ENCODE measurements around the gene MED25.

Gene MED25

DNA sequence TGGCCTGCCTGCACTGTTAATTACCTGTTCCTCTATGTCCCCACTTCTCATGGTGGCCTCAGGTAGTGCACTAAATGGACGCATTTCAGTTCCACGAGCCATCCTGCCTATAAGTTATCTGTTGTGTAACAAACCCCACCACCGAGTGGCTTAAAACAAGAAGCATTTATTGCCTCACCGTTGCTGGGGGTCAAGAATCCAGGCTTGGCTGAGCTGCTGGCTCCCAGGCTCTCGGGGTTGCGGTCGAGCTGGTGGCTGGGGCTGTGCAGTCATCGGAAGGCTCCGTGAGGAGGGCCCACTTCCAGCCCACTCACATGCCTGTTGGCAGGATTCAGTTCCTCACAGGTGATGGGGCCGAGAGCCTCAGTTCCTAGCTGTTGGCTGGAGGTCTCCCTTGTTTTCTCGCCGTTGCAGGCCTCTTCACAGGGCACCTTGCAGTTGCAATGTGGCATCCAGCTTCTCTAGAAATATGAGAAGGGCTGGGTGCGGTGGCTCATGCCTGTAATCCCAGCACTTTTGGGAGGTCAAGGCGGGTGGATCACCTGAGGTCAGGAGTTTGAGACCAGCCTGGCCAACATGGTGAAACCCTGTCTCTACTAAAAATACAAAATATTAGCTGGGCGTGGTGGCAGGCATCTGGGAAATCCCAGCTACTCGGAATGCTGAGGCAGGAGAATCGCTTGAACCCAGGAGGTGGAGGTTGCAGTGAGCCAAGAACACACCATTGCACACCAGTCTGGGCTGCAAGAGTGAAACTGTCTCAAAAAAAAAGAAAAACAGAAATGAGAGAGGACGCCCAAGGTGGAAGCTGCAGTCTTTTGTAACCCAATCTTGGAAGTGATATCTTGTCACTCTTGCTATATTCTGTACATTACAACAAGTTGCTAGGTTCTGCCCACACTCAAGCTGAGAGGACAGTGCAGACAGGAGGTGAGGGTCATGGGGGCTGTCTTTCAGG lies 26.3 kb downstream of the MED25 start:
- DNase-seq (ENCODE audit: low spot score), result no peak

DNA sequence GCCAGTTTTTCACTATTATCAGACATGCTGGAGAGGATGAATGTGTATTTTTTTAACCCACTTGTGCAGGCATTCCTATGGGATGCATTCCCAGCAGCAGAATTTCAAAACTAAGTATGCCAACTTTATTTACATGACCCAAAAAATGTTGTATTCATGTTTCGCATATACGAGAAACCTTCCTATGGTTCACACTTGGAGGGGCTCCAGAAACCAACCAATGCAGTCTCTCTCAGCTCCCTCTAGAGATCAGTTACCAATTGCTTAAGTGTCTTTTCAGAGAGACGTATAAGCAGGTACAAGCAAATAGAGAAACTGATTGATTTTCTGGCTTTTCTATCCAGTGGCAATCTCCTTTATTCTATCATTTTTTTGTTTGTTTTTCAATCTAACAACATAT lies 27.3 kb downstream of the MED25 start:
- no peak for DNase-seq (ENCODE audit: low spot score)

DNA sequence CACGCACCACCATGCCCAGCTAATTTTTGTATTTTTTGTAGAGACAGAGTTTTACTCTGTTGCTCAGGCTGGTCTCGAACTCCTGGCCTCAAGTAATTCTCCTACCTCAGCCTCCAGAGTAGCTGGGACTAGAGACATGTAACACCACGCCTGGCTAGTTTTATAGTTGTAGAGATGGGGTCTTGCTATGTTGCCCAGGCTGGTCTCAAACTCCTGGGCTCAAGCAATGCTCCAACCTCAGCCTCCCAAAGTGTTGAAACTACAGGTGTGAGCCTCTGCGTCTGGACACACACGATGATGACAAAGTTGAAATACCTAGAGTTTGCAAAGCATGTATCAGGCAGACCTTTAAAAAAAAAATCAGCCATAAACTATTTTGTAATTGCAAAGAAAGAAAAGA lies 28.3 kb downstream of the MED25 start:
- DNase-seq (ENCODE audit: low spot score), result no peak

DNA sequence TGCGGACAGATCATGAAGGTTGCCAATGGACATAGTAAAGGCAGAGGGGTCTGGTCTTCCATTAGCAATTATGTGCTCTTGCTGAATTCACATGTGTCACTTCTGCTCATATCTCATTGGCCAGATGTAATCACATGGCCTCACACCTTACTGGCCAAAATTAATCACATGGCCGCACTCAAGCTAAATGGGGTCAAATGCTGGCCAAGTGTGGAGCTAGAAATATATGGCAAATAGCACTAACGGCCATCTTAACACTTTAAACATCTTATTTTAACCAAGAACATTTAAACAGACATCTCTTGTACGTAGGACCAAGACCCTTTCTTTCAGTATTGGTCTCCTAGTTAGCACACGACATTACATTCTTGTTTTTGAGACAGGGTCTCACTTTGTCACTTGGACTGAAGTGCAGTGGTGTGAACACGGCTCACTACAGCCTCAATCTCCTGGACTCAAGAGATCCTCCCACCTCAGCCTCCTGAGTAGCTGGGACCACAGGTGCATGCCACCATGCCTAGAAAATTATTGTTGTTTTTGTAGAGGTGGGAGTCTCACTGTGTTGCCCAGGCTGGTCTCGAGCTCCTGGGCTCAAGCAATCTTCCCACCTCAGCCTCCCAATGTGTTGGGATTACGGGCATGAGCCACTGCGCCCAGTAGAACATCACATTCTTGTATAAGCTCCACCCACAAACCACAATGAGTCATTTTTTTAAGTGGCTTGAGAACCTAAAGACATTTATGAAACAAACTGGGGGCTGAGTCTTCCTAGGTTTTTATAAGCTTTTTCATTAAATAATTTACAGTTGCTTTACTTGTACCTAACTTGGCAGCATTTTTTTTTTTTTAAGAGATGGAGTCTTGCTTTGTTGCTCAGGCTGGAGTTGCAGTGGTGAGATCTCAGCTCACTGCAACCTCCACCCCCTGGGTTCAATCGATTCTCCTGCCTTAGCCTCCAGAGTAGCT lies 29.9 kb downstream of the MED25 start:
- no peak for DNase-seq (ENCODE audit: low spot score)

DNA sequence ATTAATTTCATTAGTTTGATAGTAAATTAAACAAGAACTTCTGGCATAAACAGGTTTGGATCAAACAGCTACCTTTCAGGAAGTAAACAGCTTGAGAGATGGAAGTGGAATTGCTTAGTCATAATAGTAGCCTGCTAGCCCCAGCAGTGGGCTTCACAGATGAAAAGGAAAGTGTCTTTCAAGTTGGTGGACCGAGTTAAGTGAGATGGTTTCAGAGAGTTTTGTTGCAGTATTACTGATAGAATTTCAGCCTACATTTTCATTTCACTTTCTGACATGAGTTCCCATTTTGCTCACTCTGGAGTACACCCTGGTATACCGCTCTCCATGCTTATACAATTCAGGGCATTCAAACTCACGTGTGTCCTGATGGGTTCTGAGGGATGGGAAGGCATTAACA lies 30.8 kb downstream of the MED25 start:
- DNase-seq (ENCODE audit: low spot score), result no peak

DNA sequence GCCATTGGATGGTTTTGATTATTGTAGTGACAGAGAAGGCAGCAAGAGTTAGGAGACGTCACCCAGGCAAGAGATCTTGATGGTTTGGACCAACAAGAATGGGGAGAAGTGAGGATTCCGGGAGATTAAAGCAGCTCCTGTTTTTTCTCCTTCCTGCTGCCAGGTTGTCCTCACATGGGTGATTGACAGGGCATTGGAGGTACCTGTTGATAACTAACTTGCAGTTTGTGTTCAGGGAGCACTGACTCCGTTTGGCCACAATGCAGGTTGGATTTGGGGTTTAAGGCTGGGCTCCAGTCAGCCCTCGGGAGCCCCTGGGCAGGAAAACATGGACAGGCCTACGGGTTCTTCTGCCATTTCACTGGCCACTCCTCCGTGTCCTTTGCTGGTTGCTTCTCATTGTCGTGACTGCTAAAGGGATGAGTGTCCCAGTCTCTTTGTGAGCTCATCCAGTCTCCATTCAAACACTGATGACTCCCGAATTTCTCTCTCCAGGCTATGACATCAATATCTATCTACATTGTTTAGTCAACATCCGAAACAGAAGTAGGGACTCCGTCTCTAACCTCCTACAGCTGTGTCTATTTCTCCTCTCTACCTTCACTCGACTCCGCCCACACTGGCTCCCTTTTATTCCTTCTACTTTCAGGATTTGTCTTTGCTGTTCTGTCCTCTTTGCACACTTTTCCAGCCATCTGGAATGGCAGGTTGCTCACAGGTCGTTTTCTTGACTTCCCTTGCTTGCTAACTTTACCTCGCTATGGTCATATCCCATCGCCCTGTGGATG lies 31.5 kb downstream of the MED25 start:
- no peak for DNase-seq (ENCODE audit: low spot score)

DNA sequence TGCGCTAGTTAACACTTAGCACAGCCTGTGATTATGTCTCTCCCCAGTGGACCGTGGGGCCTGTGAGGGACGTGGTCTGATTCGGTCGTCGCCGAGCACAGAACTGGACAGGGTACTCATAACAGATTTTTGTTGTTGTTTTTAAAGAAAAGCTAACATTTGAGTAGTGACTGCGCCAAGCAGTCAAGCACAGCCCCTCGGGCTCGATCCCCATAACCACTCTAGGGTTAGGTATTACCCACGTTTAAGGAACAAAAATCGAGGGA lies 32.1 kb downstream of the MED25 start:
- no peak for DNase-seq (ENCODE audit: low spot score)

DNA sequence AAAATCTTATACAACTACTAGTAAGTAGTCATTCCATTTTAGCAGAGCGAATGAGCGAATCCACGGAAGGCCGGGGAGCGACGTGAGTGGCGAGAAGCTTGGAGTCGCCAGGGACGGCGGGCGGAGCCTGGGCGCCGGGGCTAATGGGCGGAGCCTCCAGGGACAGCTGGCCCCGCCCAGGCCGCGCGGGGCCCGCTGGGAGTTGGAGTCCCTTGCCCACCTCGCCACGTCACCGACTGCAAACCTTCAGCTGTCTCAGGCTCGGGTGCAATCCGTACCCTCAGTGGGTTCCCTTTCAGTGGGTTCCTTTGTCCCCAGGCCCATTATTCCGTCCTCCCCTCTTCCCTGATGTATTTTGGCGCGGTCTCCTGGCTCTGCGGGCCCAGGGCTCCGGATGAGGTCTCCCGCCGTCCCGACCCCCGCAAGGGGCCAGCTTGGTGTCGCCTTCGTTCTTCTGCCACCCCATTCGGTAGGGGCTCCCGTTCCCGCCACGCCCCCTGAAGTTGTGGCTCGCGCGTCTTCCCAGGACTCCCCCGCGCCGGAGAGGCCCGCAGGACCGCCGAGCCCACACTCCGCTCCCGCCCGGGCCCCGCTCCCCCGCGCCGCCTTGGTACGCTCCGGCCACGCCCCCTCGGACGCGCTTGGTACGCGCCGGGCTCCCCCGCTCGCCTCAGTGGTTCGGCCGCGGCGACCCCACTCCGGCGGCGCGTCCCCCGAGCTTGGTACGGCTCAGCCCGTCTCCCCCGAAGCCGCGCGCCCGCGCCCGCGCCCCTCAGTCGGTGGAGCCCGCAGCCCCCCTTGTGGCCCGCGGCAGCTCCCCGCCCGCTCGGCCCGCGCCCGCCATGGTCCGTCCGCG lies 32.6 kb downstream of the MED25 start, which contains the start of gene PTOV1:
TSS of gene PTOV1 (plus strand) at position 673 of the 856 bp plus-strand sequence.
- DNase-seq (ENCODE audit: low spot score), result peak; percentile 99

DNA sequence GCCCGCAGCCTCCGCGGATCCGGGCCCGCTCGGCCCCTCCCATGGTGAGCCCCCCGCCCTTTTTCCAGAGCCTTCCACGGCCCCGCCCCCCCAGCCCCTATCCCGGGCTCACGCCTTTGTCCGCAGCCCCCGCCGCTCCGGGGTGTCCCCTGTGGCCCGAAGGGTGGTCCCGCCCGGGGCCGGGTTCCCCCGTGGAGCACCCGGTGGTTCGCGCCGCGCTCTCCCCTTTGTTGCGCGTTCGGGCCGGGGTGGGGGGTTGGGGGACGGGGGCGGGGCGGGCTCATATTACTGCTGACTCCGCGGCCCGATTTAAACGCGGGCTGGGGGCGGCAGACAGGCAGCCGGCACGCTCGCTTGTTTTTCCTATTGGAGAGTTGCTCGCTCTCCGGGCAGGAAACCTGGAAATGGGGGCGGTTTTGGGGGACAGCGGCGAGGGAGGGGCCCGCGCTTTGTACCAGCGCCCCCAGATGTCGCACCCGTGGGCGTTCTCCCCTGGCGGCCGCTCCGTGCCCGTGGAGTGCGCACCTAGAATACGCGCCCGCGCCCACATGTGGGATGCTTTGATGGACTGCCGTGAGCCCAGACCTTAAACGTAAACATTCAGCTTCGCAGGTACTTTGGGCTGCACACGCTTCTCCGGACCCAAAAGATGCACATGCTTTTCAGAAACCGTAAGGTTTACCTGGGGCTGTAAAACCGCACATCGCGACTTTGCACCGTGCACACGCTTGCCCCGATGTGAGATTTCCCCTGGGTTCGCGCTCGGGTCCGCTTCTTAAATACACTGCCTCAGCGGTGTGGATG lies 33.6 kb downstream of the MED25 start:
- DNase-seq (ENCODE audit: low spot score), result peak; percentile 77

DNA sequence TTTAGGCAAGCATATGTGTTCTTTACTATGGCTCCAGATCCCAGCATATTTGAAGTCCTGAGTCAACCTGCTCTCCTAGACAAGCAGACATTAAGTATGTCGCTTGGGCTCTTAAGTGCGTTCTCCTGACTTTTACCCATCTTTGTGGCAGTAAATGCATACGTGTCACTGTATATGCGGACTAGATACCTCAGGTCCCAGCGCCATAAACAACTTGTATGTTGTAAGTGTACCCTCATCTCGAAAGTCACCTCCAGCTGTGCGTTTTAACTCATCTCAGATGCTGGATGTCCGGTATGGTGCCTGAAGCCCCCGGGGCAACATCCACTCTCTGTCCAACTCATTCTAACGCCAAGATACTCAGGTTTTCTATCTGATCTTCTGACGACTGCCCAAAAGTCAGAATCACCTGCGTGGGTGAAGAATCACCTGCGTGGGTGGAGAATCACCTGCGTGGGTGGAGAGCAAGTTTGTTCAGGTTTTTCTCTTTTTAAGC lies 34.6 kb downstream of the MED25 start:
- DNase-seq (ENCODE audit: low spot score), result peak; percentile 7

DNA sequence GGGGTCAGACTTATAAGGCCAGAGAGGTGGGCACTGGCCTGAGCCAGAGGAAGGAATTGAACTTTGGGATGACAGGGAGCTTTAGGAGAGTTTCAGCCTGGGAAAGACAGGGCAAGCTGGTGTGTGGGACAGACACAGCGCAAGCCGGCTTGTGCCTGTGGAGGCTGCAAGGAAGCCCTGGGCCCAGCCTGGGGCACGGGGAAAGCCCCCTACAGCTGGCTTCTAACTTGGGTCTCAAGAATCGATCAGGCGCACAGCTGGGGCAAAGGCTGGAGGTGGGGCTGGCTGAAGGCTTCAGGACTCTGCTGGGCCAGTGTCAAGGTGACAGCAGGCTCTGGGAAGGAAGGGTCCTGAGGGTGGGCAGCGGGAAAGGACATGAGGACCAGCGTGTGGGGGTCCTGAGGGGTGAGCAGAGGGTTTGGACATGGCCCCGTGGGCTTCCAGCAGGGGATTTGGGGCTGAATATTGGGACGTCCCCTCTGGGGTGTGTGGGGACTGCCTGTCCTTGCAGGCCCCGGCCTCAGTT lies 35.8 kb downstream of the MED25 start:
- DNase-seq (ENCODE audit: low spot score), result peak; percentile 12

DNA sequence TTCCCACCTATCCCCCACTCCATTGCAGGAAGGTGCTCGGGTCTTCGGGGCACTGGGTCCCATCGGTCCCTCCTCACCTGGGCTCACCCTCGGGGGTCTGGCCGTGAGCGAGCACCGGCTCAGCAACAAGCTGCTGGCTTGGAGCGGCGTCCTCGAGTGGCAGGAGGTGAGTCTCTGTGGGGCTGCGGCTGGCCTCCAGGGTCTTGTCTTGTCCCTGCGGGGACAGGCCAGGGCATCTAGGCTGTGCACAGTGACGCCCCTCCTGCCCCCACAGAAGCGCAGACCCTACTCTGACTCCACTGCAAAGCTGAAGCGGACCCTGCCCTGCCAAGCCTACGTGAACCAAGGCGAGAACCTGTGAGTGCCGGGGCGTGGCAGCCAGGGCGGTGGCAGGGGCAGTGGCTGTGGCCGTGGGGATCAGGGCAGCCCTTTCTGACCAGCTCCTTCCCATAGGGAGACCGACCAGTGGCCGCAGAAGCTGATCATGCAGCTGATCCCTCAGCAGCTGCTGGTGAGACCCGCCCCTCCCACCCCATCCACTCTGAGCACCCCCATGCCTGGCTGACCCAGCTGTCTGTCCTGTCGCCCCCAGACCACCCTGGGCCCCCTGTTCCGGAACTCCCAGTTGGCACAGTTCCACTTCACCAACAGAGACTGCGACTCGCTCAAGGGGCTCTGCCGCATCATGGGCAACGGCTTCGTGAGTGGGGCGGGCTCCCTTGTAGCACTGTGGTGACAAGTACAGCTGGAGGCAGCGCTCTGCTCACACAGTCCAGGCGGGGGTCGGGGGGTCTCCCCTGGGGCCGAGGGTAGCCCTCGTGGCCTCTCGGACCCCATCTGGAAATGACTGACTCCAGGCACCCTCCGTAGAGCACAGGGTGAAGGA lies 36.5 kb downstream of the MED25 start:
- peak; percentile 14 for DNase-seq (ENCODE audit: low spot score)

DNA sequence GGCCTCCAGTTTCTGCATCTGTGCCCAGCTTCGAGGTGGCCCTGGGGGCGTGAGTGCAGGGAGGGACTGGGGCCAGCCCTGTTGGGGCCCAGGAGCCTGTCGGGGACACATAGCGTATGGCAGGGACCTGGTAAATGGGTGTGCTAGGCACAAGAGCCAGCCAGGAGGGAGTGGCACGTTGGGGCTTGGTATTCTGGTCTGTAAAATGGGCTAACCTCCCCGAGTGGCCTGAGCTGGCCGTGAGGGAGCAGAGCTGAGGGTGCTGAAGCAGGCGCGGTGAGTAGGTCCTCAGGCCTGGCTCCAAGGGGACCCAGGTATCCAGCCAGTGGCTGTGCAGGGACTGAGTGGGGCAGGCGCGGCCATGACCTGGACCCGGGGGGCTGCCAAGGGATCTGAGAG lies 37.2 kb downstream of the MED25 start:
- peak; percentile 21 for DNase-seq (ENCODE audit: low spot score)

DNA sequence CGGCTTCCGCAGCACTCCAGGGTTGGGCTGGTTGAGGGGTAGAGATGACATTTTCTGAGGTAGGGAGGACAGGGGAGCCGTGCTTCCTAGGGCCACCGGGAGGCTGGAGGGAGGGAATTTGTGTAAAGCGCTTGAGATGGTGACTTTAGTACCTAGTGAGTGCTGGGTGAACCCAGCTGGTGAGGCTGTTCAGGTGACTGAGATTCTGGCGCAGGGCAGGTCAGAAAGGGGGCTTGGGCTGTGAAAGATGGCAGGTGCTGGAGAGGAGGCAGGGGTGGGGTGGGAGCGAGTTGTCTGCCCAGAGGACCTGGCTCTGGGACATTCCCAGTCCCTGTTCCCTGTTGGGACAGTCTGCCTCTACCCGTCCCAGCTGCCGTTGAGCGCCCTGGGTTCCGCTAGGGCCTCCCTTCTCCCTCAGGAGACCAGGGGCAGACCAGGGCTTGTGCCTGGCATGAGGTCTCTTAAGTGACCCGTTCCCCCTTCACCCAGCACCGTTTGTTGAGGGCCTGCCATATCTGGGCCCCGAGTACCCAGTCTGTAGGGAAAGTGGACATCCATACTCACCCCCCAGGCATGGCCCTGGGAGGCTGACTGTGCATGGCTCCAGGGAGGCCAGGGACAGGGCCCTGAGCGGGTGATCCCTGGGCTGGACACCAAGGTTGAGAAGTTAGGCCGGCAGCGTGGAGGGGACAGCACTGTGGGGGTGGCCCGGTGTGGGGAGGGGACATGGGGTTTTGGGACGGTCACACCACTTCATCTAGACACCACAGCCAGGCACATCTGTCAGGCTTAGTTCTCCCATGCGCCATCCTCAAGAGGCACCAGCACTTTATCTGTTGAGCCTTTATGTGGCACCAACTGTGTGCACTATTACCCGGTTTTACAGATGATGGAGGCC lies 37.8 kb downstream of the MED25 start:
- DNase-seq (ENCODE audit: low spot score), result peak; percentile 33

DNA sequence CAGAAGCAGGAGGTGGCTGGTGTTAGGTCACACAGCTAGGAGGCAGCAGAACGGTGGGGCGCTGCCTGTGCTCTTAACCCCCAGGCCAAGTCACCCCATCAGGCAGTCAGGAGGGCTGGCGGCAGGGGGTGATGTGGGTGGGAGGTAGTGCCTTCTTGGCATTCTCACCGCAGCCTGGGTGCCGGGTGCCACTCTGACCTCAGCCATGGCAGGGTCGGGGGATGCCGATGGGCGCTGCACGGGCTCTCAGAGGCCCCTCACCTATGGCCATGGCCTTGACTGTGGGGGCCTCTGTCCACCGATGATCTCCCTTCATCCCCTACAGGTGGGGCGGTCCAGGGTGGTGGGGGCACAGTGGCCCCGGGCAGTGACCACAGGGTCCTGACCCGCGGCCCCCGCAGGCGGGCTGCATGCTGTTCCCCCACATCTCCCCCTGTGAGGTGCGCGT lies 38.5 kb downstream of the MED25 start:
- peak; percentile 25 for DNase-seq (ENCODE audit: low spot score)

DNA sequence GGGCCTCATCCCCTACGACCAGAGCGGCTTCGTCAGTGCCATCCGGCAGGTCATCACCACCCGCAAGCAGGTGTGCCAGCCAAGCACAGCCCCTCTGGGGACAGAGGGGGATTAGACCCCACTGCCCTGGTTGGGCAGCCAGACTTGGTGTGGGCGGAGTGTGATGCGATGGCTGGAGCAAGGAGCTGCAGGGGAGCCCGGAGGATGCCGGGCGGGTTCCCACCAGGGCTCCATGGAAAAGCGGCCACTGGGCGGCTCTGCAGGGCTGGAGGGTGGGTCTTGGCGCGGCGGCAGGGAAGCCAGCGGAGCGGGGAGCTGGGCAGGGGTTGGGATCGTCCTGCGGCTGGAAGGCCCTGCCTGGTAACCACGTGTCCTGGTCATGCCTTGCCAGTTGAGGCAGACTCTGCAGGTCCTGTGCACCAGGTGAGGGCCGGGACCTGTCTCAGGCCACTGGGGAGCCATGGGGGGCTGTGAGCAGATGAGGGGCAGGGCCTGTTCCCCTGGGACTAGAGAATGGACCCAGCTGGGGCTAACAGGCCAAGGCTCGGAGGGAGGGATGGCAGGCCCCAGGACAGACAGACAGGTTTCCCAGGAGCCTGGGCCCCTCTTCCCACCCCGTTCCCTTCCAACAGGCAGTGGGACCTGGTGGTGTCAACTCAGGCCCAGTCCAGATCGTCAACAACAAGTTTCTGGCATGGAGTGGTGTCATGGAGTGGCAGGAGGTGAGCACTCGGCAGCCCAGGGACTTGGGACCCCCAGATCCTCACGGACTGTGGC lies 39.2 kb downstream of the MED25 start:
- peak; percentile 40 for DNase-seq (ENCODE audit: low spot score)

DNA sequence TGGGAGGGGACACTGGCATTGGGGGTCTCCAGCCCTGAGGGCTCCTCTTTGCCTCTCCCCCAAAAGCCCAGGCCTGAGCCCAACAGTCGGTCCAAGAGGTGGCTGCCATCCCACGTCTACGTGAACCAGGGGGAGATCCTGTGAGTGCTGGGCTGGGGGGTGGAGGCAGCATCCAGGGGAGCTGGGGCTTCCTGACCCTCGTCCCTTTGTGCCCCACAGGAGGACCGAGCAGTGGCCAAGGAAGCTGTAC lies 39.7 kb downstream of the MED25 start:
- DNase-seq (ENCODE audit: low spot score), result no peak

Measured in D341Med (cell line).